HG02610 (cell line): ENCODE measurements around the gene UACA.
"Not testable (repeated sequence)": the region's sequence is repeated elsewhere in the genome, so short reads cannot be mapped to it uniquely, and the experiment has no call there.

Experiments
- ATAC-seq: cut with Tn5 transposase; IDR thresholded peaks from one replicate; pipeline ENCODE4 v1.9.1; 2021; ENCODE audit warnings: mild to moderate bottlenecking, moderate library complexity; ENCODE audit not compliant: unreplicated experiment

UACA gene

GRCh38 chr15:70629735-70630273, 133.6 kb downstream of the UACA start:
- ATAC-seq = no peak

GRCh38 chr15:70628549-70628896, 134.8 kb downstream of the UACA start:
- ATAC-seq = no peak

- ATAC-seq = no peak
Observed at GRCh38 chr15:70627734-70628548, 135.4 kb downstream of the UACA start.

- ATAC-seq = no peak
Observed at GRCh38 chr15:70627322-70627721, 136.0 kb downstream of the UACA start.

- no peak for ATAC-seq
Observed at GRCh38 chr15:70625438-70625837, 137.9 kb downstream of the UACA start.

GRCh38 chr15:70625011-70625410, 138.3 kb downstream of the UACA start:
- no peak for ATAC-seq

- no peak for ATAC-seq
Observed at GRCh38 chr15:70618929-70619328, 144.4 kb downstream of the UACA start.

GRCh38 chr15:70617911-70618287, 145.5 kb downstream of the UACA start:
- ATAC-seq = no peak

- ATAC-seq = no peak
Observed at GRCh38 chr15:70617076-70617910, 146.1 kb downstream of the UACA start.

GRCh38 chr15:70616311-70616756, 147.0 kb downstream of the UACA start:
- not testable (repeated sequence) for ATAC-seq

- no peak for ATAC-seq
Observed at GRCh38 chr15:70615435-70616310, 147.7 kb downstream of the UACA start.

- ATAC-seq = no peak
Observed at GRCh38 chr15:70614221-70614620, 149.1 kb downstream of the UACA start.

- no peak for ATAC-seq
Observed at GRCh38 chr15:70613271-70613670, 150.1 kb downstream of the UACA start.

- ATAC-seq = no peak
Observed at GRCh38 chr15:70611286-70611685, 152.1 kb downstream of the UACA start.

GRCh38 chr15:70610541-70610940, 152.8 kb downstream of the UACA start:
- ATAC-seq = no peak

- no peak for ATAC-seq
Observed at GRCh38 chr15:70609889-70610288, 153.5 kb downstream of the UACA start.

GRCh38 chr15:70608144-70608543, 155.2 kb downstream of the UACA start:
- no peak for ATAC-seq

- ATAC-seq = no peak
Observed at GRCh38 chr15:70605606-70606410, 157.6 kb downstream of the UACA start.

- ATAC-seq = no peak
Observed at GRCh38 chr15:70604666-70605315, 158.6 kb downstream of the UACA start.
